ENCODE results near the gene CHAD. TPM values are rescaled to one million over a fixed set of nuclear protein-coding genes. Genes with fewer than 3 reads are reported as not detected.

Gene CHAD
- total RNA-seq, 1 experiment from 2014 or later: not detected

DNA sequence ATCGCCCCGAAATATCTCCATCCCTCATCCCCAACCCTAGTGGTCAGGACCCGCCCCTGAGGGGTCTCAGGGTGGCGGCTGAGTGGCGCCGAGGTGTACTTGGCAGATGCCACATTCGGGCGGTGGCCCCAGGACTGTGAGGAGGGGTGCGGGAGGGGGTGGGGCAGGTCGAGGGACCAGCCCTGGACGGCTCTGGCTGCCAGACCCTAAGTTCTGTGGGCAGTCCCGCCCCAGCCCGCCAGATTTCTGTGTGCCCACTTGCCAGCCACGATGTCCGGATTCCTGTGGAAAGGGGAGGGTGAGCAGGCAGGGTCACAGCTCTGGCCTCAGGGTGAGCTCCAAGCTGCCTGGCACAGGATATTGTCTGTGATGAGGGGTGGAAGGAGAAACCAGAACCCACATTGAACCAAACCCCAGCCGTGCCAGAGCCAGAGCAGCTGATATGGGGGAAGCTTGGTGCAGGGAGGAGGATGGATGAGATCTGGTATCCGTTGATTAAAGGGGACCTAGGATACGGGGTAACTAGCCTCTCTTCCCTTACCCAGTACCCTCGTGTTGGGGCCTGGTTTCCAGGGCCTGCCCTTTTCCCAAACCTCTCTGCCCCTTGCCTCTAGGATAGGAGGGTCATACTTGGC lies 1.1 kb upstream of the CHAD start:
- intact Hi-C loops (cut with micrococcal nuclease; ENCODE audit: unreplicated experiment): no loop called here
- in situ Hi-C loops (cut with HindIII; ENCODE audit: low pct_unique_long_range_greater_than_20kb, low sequenced_read_pairs): no loop called here

DNA sequence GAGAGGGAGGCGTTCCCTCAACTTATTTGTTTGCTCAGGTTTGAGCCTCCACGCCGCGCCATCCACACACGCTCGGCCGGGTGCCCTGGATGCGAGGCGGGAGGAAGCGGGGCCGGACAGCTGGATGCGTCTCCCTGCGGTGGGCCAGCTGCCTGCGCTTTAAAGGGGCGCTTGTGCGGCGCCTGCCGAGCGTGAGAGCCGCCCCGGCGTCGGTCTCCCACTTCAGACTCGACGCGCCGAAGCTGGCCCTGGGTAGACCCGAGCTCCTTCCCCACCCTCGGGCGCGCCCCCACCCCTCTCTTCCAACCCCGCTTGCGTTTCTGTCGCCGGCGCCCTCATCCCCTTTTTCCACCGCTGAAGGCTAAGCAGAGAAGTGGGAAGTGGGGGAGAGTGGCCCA lies 527 bp upstream of the CHAD start:
- ChIA-PET CTCF (no interaction called here), POLR2A (no interaction called here)
- H3K4me1 ChIP-seq (ENCODE audit: control insufficient read depth, insufficient read depth, low read length): no peaks in the 10 kb centered on the region; the same call in 1 of the 2 replicates
- H3K27me3 ChIP-seq (ENCODE audit: control insufficient read depth, insufficient read depth, low read length): no peaks in the 10 kb centered on the region
- BruUV-seq (replicated peaks): no TSS peak
- H3K9me3 ChIP-seq (ENCODE audit: control insufficient read depth, insufficient read depth, low read depth, low read length): no peaks in the 10 kb centered on the region
- H3K27ac ChIP-seq (ENCODE audit: low read length): no peak overlapping the region
- H3K36me3 ChIP-seq (ENCODE audit: control insufficient read depth, insufficient read depth, low read length): no peaks in the 10 kb centered on the region
- in situ Hi-C loops (cut with HindIII; ENCODE audit: low pct_unique_long_range_greater_than_20kb, low sequenced_read_pairs): no loop called here
- TF ChIP-seq CTCF (IDR thresholded peaks at IDR 0.05): no peak
- TF ChIP-seq, protein P1, sequence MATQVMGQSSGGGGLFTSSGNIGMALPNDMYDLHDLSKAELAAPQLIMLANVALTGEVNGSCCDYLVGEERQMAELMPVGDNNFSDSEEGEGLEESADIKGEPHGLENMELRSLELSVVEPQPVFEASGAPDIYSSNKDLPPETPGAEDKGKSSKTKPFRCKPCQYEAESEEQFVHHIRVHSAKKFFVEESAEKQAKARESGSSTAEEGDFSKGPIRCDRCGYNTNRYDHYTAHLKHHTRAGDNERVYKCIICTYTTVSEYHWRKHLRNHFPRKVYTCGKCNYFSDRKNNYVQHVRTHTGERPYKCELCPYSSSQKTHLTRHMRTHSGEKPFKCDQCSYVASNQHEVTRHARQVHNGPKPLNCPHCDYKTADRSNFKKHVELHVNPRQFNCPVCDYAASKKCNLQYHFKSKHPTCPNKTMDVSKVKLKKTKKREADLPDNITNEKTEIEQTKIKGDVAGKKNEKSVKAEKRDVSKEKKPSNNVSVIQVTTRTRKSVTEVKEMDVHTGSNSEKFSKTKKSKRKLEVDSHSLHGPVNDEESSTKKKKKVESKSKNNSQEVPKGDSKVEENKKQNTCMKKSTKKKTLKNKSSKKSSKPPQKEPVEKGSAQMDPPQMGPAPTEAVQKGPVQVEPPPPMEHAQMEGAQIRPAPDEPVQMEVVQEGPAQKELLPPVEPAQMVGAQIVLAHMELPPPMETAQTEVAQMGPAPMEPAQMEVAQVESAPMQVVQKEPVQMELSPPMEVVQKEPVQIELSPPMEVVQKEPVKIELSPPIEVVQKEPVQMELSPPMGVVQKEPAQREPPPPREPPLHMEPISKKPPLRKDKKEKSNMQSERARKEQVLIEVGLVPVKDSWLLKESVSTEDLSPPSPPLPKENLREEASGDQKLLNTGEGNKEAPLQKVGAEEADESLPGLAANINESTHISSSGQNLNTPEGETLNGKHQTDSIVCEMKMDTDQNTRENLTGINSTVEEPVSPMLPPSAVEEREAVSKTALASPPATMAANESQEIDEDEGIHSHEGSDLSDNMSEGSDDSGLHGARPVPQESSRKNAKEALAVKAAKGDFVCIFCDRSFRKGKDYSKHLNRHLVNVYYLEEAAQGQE (IDR thresholded peaks at IDR 0.05; ENCODE audit: insufficient read depth in 1 of 2, low read depth in 2 of 2, low read length in 1 of 2): no peak
- TF ChIP-seq TCF7L2 (IDR thresholded peaks at IDR 0.05; ENCODE audit: low read depth, low read length): no peak
- intact Hi-C loops (cut with micrococcal nuclease; ENCODE audit: unreplicated experiment): no loop called here
- no peak for DNase-seq (ENCODE audit: low read depth, low spot score)
- no peak for ATAC-seq
- H3K4me3 ChIP-seq (ENCODE audit: low read depth in 2 of 2, low read length in 2 of 2): no peak overlapping the region

More for the DNA sequence above, 1.1 kb upstream of the CHAD start:
- Histone ChIP-seq H3K4me1 (ENCODE audit: control insufficient read depth, insufficient read depth, low read length) (no peaks in the 10 kb centered on the region; the same call in 1 of the 2 replicates), H3K9me3 (ENCODE audit: control insufficient read depth, insufficient read depth, low read depth, low read length) (no peaks in the 10 kb centered on the region), H3K27me3 (ENCODE audit: control insufficient read depth, insufficient read depth, low read length) (no peaks in the 10 kb centered on the region), H3K4me3 (ENCODE audit: low read depth in 2 of 2, low read length in 2 of 2) (no peak overlapping the region), H3K27ac (ENCODE audit: low read length) (no peak overlapping the region), H3K36me3 (ENCODE audit: control insufficient read depth, insufficient read depth, low read length) (no peaks in the 10 kb centered on the region)
- POLR2A ChIA-PET: no interaction called here
- TF ChIP-seq CTCF (IDR thresholded peaks at IDR 0.05): no peak
- TF ChIP-seq, protein P1 (IDR thresholded peaks at IDR 0.05; ENCODE audit: insufficient read depth in 1 of 2, low read depth in 2 of 2, low read length in 1 of 2): no peak
- no peak for TF ChIP-seq SIN3A (IDR thresholded peaks at IDR 0.05; ENCODE audit: borderline replicate concordance, insufficient read depth, low read depth, low read length)
- no peak for TF ChIP-seq POLR2AphosphoS5 (IDR thresholded peaks at IDR 0.05; ENCODE audit: low read depth, low read length)
- TF ChIP-seq TCF7L2 (IDR thresholded peaks at IDR 0.05; ENCODE audit: low read depth, low read length): no peak
- ATAC-seq (no peak), DNase-seq (ENCODE audit: low read depth, low spot score) (no peak)
- CTCF ChIA-PET: no interaction called here
- BruUV-seq (replicated peaks): no TSS peak

Data from Panc1 (cell line).